GM12874 (cell line): ENCODE measurements around the gene SASH1.

Source experiments
- TF ChIP-seq, protein P1 (sequence below): IDR thresholded peaks from 2 replicates; pipeline ENCODE4 v1.5.1; 2011; ENCODE audit warnings: low read depth, mild to moderate bottlenecking, control low read depth, low read length, moderate library complexity; ENCODE audit not compliant: insufficient read depth

The SASH1 gene

DNA sequence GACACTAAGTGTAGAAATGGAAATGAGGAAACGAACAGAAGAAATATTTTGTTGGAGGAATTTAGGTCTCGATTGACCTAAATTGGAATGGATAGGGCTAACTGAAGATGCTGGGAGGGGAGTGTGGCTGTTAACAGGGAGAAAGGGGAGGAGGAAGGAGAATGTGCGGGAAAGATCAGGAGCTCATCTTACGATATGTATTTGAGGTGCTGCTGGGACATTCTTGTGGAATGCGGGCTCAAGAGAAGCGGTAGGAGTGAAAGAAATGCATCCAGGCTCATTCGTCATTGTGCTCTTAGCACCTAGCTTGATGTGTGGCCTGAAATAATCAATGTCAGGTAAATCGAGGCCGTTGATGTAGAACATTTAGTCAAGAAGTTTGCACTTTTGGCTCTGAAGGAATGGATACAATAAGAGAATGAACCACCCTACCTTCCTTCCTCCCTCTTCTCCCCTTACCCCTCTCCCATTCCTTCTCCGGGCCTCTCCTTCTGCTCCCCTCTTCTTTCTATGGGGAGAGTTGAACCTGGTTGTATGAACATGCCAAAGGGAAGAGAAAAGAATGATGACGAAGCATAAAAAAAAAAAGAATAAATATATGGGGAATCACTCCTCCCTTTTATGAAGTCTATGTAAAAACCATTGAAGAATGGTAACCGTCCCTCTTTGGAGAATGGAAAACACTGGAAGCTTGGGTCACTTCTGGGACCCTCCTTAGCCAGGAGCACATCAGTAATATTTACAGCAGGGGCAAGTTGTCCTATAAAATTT lies 70.9 kb downstream of the SASH1 start:
- TF ChIP-seq, protein P1, sequence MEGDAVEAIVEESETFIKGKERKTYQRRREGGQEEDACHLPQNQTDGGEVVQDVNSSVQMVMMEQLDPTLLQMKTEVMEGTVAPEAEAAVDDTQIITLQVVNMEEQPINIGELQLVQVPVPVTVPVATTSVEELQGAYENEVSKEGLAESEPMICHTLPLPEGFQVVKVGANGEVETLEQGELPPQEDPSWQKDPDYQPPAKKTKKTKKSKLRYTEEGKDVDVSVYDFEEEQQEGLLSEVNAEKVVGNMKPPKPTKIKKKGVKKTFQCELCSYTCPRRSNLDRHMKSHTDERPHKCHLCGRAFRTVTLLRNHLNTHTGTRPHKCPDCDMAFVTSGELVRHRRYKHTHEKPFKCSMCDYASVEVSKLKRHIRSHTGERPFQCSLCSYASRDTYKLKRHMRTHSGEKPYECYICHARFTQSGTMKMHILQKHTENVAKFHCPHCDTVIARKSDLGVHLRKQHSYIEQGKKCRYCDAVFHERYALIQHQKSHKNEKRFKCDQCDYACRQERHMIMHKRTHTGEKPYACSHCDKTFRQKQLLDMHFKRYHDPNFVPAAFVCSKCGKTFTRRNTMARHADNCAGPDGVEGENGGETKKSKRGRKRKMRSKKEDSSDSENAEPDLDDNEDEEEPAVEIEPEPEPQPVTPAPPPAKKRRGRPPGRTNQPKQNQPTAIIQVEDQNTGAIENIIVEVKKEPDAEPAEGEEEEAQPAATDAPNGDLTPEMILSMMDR = no peak

DNA sequence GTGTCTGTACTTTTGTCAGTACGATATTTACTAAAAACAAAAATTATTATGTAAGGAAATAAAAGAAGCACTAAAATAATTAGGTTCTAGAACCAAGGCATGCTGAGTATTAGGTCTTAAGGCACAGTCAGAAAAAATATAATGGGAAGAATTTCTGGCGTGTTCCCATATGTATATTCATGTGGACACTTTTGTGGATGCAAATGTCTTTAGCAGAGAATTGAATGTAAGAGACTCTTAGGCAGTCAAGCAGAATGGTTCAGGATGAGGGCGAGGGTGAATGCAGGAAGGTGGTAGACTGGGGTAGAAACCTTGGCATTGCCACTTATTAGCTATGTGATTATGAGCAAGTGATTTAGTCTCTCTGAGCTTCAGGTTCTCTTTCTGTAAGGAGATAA lies 71.5 kb downstream of the SASH1 start:
- TF ChIP-seq, protein P1 = no peak

DNA sequence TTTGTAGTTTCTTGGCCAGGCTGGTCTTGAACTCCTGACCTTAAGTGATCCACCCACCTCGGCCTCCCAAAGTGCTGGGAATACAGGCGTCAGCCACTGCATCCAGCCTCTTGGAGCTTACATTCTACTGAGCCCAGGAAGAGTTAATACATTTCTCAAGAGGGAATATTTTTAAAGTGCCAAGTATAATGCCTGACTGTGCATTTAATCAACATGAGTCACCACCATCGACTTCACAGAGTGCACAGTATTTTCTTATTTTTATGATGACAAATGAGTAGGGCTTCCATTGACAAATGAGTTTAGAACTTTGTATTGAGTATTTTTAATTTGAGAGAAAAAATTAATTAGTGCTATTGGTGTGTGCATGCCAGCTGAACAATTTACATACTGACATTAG lies 72.2 kb downstream of the SASH1 start:
- TF ChIP-seq, protein P1 = no peak

DNA sequence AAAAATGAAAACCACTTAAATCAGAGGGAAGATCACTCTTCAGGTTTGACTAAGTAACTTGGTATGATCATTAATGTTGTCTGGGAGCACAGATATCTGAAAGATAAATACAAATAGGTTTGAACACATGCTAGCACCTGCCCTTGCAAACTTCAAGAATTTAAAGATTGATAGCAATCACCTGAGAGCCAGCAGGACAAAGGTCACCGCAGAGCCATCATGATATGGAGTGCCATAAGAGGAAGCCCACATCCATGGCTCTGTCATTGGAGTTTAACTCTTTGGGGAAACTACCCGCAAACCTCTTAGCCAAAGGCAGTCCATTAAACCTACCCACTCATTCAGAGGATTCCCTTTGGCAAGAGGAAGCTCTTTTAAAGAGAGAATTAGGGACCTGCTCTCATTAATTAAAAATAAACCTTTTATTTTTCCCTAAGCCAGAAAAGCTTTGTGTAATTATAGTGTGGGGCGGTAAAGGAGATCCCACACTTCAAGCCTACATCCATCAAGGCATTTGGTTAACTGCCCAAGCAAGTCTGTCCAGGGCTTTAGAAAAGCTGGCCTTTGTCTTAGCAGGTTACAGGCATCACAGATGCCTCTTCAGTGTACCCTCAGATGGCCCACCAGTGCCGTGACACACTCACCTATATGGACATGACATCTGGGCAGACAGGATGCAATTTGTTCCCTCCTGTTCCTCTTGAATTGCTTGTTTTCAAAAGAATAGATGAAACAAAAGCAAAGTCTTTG lies 73.0 kb downstream of the SASH1 start:
- TF ChIP-seq, protein P1 = no peak

DNA sequence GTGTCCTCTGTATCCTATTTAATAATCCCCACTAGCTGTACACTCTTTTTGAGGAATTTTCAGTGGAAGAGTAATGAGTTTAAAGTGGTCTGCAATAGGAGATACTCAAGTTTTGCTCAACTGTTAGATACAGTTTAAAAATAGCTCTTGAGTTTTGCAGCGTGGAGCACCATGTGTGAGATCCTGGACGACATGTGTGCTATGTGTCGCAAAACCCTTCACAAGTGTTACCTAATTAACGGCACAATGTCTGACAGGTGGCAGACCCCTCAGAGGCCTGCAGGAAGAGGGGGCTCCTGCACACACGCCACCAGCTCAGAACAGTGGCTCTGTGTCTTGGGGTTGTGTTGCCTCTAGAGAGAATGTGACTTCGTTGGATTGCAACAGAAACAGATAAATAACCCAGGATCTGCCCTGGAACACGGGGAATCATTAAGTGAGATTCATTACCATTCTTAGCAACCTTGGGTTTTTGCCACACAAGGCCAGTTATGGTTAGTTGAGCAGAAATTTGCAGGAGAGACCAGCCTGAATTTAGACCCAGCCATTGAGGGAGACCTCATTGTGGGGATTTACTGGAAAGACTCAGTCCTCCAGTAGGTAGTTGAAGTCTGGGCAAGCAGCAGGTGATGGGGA lies 73.8 kb downstream of the SASH1 start:
- TF ChIP-seq, protein P1 = no peak

DNA sequence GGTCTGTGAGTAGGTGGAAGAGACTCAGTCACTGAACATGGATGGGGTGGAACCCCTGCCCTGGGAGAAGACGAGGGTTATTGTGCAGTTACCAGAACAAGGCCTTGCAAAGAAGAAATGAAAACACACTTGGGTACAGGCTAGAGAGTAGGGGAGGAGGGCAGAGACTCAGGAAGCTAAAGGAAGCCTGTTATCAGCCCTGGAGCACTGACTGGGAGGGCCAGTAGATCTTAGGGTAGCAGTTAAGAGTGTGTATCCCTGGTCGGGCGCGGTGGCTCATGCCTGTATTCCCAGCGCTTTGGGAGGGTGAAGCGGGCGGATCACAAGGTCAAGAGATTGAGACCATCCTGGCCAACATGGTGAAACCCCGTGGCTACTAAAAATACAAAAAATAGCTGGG lies 74.4 kb downstream of the SASH1 start:
- TF ChIP-seq, protein P1 = no peak

DNA sequence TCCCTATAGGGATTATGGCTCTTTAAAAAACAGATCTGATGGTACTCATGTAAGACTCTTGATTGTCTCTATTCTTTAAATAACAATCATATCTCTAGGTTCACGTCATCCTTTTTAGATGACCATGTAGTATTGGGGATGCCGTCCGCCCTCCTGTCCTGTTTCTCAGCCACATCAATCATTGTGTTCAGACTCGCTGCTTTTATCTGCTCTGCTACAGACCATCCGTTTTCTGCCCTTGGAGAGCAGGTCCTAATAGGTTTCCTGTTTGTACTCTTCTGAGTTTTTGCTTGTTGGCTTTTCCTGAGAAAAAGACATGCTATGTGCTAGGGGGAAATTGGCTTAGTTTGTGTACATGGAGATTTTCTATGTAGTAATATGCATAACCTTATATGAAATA lies 76.8 kb downstream of the SASH1 start:
- TF ChIP-seq, protein P1 = no peak
